Measurements from ENCODE around the gene CNST.
A peak's percentile ranks its signal among the peaks of the same experiment; 100 is the strongest.
"Not testable (repeated sequence)": the region's sequence is repeated elsewhere in the genome, so short reads cannot be mapped to it uniquely, and the experiment has no call there.

The CNST gene

GRCh38 chr1:246624091-246624490, 57.8 kb downstream of the CNST start:
- DNase-seq = no peak

GRCh38 chr1:246629030-246629429, 62.8 kb downstream of the CNST start:
- no peak for DNase-seq

- no peak for DNase-seq
Observed at GRCh38 chr1:246629976-246630375, 63.7 kb downstream of the CNST start.

- no peak for DNase-seq
Observed at GRCh38 chr1:246631426-246631825, 65.2 kb downstream of the CNST start.

GRCh38 chr1:246632281-246633168, 66.3 kb downstream of the CNST start:
- no peak for DNase-seq

GRCh38 chr1:246634659-246635058, 68.4 kb downstream of the CNST start:
- DNase-seq = not testable (repeated sequence)

GRCh38 chr1:246638941-246639655, 72.8 kb downstream of the CNST start:
- no peak for DNase-seq

GRCh38 chr1:246639732-246640131, 73.5 kb downstream of the CNST start:
- DNase-seq = no peak

GRCh38 chr1:246640747-246641146, 74.5 kb downstream of the CNST start:
- no peak for DNase-seq

GRCh38 chr1:246641394-246641793, 75.1 kb downstream of the CNST start:
- no peak for DNase-seq

GRCh38 chr1:246642719-246643118, 76.5 kb downstream of the CNST start:
- no peak for DNase-seq

- DNase-seq = no peak
Observed at GRCh38 chr1:246647113-246647512, 80.9 kb downstream of the CNST start.

GRCh38 chr1:246647513-246647912, 81.3 kb downstream of the CNST start:
- DNase-seq = no peak

- peak in 1 of 2 donors; percentile 2 for DNase-seq
Observed at GRCh38 chr1:246651012-246651695, 84.9 kb downstream of the CNST start.

GRCh38 chr1:246658567-246658966, 92.3 kb downstream of the CNST start:
- DNase-seq = no peak

GRCh38 chr1:246659594-246660140, 93.4 kb downstream of the CNST start:
- no peak for DNase-seq

- DNase-seq = no peak
Observed at GRCh38 chr1:246661451-246661850, 95.2 kb downstream of the CNST start.

GRCh38 chr1:246667773-246668172, 101.5 kb downstream of the CNST start:
- no peak for DNase-seq

GRCh38 chr1:246669659-246670058, 103.4 kb downstream of the CNST start:
- no peak for DNase-seq

GRCh38 chr1:246674049-246674448, 107.8 kb downstream of the CNST start:
- DNase-seq = no peak

GRCh38 chr1:246677842-246678241, 111.6 kb downstream of the CNST start:
- DNase-seq = no peak

- DNase-seq = no peak
Observed at GRCh38 chr1:246678816-246679793, 112.8 kb downstream of the CNST start.

Measured in bone marrow (tissue), 2 donors.